T-helper 1 cell treated with Interleukin-12 subunit alpha and Interleukin-12 subunit beta and Interleukin-4 antibody, amounts not matched to agents 30 ng/mL and 1 ng/mL, for 36 hours (primary cell): ENCODE results near the gene CCDC24. TPM values are rescaled to one million over a fixed set of nuclear protein-coding genes. Genes with fewer than 3 reads are reported as not detected.

ENCODE experiments used
- intact Hi-C: fragments of 100-400 bp; cut with micrococcal nuclease; formaldehyde crosslinking; loops from one replicate; pipeline ENCODE4 v1.15.1; 2024
- total RNA-seq: library from RNA; stranded (reverse); gene quantifications from 2 replicates; pipeline ENCODE4 v1.2.3, GENCODE V29; 2022

CCDC24 gene
- total RNA-seq, 1 donor from 2014 or later = 1.9 TPM

- intact Hi-C loops = loop anchor here (10.0 kb wide), 2 partner anchors 236 to 1606 kb away; partner anchors contain the start of genes DMAP1 and NASP
Observed at GRCh38 chr1:43979261-43979527, 12.2 kb upstream of the CCDC24 start.

GRCh38 chr1:43979528-43980254 is 11.7 kb upstream of the CCDC24 start:
- intact Hi-C loops = loop anchor here (10.0 kb wide), 2 partner anchors 235 to 1605 kb away; partner anchors contain the start of genes DMAP1 and NASP

DNA sequence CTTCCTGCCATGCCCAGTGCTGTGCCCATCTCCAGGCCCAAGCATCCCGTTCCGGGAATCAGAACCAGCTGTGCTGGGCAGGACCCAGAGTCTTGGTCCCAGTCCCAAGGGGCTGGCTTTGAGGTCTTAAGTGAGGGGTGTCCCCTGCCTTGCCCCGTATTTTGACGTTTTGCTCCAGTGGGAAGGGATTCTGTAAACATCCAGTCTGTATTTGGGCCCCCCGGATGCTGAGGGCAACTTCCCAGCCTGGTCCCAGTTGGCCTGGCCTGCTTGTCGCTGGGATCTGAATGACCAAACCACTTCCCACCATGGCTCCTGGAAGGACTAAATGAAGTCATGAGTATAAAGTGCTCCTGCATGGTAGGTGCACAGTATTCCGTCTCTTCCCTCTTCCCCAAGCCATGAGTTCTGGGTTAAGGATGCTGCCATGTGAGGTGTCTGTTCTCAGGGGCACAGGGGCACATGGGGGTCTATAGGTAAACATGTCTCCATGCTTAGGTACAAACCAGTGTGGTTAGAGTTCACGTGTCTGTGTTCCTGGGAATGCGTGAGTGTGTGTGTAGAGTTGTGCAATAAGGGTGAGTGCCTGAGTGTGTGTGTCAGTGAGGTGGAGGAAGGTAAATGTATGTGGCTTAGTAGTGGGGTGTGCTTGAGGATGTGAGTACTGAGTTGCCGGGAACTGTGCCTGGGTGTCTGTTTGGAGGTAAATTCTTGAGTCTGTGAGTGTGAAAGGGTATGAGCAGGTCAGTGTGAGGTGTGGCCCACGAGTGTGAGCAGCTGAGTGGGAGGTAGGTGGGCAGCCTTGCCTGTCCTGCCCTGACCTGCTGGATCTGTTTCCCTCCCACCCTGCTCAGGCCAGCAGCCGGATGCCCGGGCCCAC is 10.9 kb upstream of the CCDC24 start:
- intact Hi-C loops = no loop called here

- intact Hi-C loops = no loop called here
Observed at GRCh38 chr1:43981135-43981491, 10.3 kb upstream of the CCDC24 start.

DNA sequence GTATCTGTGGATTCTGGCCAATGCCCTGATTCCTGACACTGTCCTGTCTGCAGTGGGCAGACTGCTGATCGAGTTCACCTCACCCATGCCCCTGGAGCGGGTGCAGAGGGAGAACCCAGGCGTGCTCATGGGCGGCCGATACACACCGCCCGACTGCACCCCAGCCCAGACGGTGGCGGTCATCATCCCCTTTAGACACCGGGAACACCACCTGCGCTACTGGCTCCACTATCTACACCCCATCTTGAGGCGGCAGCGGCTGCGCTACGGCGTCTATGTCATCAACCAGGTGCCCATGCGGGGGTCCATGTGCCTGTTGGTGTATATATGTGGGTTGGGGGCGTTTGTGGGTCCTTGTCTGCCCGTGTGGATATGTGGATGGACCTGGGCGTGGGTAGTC is 9.8 kb upstream of the CCDC24 start:
- intact Hi-C loops = no loop called here

GRCh38 chr1:43982241-43982640 is 9.2 kb upstream of the CCDC24 start:
- intact Hi-C loops = no loop called here

DNA sequence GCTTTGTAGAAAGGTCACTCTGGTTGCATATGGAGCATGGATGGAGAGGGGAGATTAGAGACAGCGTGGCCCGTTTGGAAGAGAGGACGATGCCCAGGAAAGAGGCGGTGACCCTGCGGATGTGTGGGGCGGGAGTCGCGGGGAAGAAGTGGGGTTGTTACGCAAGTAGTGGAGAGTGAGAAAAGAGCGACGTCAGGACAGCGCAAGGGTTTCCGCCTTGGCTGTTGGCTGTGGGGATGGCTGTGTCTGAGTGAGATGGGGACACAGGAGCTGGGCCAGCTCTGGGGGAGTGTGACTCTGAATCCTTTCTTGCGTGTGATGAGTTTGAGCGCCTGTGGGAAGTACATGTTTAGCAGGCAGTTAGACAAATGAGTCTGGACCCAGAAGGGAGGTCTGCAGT is 8.6 kb upstream of the CCDC24 start:
- intact Hi-C loops = no loop called here

DNA sequence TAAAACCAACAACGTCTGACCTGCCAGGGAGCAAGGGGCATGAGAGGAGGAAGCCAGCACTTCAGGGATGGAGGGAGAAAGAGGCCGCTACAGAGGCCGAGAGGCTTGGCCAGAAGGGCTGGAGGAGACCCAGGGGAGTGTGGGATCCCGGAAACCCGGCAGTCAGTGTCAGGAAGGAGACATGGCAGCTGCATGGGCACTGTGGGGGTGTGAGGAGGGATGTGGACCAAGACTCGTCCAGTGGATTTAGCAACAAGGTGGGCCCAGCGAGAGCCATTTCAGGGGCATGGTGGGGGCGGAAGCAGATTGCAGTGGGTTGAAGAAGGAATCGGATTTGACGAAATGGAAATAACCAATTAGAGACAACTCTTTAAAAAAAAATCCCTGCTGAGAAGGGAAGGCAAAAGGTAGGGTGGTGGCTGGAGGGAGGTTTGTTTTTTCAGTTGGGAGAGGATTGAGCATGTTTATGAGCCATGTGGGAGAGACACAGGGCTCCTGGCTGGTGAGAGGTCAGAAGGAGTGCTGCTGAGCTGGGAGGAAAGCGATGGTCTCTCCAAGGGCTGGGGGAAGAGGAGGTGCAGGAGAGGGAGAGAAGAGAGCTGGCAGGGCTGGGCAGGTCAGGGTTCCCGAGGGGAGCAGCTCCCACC is 8.0 kb upstream of the CCDC24 start:
- intact Hi-C loops = no loop called here

GRCh38 chr1:43984855-43985254 is 6.5 kb upstream of the CCDC24 start:
- intact Hi-C loops = no loop called here

DNA sequence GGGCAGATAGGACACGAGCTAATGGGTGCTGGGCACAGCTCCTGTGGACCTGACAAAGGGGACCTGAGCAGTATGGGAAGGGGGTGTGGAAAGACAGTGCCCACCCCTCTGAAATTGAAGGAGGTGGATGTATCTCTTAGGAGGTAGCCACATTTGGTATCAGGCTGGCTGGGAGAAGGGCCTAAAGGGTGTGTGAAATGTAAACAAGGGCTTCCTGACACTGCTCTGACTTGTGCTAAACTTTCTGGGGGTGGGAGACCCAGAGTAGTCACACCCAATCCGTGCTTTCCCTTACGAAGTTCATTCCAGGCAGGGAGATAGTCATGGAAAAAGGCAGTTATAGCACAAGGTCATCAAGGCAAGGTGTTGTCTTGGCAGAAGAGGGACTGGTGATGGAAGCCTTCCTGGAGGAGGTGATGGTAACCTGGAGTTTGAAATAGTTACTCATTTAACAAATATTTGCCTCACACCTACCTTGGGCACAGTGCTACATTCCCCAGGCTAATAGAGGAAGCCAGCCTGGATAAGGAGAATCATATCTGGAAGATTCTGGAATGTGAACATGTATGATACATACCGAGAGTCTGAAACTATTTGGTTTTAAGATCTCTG is 5.3 kb upstream of the CCDC24 start:
- intact Hi-C loops = no loop called here

- intact Hi-C loops = no loop called here
Observed at GRCh38 chr1:43986712-43987111, 4.7 kb upstream of the CCDC24 start.

DNA sequence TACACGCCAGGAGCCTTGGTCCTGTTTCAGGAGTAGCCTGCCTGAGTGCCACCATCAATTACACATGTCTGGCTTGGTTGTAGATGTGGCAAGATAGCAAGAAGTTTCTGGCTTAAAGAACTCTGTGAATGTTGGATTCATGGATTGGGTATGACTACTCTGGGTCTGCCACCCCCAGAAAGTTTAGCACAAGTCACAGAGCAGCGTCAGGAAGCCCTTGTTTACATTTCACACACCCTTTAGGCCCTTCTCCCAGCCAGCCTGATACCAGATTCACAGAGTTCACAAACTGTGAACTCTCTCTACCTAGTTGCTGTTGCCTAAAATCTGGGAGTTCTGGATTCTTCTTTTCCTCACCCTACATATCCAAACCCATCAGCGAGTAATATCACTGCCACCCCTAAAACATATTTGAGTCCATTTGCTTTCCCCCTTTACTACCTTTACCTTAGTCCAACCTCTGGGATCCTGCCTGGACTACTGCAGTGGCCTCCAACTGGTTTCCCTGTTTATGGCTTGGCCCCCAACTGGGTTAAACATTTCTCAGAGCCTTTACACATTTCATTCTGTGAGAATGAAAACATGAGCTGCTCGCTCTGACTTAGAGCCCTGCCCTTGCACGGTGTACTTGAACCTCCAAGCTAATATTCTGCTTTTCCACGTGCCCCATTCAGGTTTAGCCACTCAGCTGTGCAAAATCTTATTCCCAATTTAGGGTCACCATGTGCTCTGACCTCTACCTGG is 4.1 kb upstream of the CCDC24 start:
- intact Hi-C loops = no loop called here

DNA sequence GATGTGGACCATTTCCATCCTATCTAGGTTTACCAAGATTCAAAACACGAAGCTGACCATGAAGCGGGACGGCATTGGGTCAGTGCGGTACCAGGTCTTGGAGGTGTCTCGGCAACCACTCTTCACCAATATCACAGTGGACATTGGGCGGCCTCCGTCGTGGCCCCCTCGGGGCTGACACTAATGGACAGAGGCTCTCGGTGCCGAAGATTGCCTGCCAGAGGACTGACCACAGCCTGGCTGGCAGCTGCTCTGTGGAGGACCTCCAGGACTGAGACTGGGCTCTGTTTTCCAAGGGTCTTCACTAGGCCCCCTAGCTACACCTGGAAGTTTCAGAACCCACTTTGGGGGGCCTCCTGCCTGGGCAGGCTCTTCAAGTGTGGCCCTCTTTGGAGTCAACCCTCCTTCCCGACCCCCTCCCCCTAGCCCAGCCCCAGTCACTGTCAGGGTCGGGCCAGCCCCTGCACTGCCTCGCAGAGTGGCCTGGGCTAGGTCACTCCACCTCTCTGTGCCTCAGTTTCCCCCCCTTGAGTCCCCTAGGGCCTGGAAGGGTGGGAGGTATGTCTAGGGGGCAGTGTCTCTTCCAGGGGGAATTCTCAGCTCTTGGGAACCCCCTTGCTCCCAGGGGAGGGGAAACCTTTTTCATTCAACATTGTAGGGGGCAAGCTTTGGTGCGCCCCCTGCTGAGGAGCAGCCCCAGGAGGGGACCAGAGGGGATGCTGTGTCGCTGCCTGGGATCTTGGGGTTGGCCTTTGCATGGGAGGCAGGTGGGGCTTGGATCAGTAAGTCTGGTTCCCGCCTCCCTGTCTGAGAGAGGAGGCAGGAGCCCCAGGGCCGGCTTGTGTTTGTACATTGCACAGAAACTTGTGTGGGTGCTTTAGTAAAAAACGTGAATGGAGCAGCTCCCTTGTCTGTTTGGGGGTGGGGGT is 864 bp upstream of the CCDC24 start:
- intact Hi-C loops = loop anchor here (1.0 to 2.0 kb wide), 6 partner anchors 16 to 340 kb away; partner anchors contain the start of genes ATP6V0B, DMAP1, IPO13 and KDM4A

GRCh38 chr1:43991200-43991475 is 261 bp upstream of the CCDC24 start:
- intact Hi-C loops = loop anchor here (1.0 to 2.0 kb wide), 6 partner anchors 17 to 341 kb away; partner anchors contain the start of genes ATP6V0B, DMAP1, IPO13 and KDM4A

GRCh38 chr1:43992232-43992995 is 1.0 kb downstream of the CCDC24 start:
- intact Hi-C loops = no loop called here

DNA sequence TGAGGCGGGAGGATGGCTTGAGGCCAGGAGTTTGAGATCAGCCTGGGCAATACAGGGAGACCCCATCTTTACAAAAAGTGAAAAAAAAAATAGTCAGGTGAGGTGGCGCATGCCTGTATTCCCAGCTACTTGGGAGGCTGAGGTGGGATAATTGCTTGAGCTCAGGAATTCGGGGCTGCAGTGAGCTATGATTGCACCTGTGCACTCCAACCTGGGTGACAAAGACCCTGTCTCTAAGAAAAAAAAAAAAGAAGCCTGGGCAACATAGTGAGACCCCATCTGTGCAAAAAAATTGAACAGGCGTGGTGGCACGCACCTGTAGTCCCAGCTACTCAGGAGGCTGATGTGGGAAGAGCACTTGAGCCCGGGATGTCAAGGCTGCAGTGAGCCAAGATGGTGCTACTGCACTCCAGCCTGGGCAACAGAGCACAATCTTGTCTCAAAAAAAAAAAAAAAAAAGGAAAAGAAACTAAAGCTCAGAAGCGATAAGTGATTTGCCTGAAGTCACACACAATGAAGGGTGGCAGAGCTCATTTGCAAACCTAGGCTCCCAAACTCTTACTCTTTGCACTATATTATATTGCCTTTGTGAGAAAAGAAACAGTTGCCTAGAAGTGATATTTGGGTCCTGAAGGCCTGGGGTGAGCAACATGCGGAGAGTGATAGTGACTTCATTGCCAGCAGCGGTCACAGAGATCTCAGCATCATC is 2.0 kb downstream of the CCDC24 start:
- intact Hi-C loops = no loop called here

DNA sequence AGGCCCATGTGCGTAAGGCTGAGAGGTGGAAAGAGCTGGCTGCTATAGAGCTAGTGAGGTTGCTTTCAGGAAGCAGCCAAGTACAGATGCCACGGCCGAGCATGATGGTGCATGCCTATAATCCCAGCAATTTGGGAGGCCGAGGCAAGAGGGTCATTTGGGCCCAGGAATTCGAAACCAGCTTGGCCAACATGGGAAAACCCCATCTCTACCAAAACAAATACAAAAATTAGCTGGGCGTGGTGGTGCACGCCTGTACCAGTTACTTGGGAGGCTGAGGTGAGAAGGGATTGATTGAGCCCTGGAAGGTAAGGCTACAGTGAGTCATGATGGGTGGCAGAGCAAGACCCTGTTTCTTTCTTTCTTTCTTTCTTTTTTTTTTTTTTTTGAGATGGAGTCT is 2.7 kb downstream of the CCDC24 start:
- intact Hi-C loops = no loop called here
